ENCODE results near the gene GRHPR.

GRHPR gene

DNA sequence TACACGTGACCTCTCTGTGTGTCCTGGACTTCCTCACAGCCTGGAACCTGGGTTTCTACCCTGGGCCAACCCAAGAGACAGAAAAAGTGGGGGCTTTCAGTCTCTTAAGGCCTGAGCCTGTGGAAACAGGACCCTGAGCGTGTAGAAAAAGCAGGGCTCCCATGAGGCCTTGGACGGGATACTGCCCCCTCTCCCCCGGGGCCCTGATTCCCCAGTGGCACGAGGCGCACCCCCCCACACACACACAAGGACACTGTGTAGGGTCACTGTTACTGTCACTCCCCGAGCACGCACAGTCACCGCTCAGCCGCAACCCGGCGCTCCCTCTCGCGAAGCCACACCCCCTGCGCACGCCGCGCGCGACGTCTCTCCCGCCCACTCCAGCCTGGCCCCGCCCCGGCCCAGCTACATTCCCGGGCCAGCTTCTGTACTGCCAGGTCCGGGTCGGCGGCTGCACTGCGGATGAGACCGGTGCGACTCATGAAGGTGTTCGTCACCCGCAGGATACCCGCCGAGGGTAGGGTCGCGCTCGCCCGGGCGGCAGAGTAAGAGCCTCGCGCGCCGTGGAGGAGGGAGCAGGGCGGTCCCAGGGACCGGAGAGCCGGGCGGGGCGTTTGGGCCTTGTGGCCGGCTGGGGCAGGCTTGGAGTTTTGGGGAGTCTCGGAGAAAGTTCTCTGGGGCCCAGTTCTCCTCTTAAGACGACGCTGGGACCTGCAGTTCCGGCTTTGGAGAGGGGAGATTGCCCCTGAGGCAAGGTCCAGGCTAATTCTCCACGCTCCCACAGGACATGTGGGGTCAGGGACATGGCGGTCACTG, at the start of gene GRHPR:
Gene GRHPR, plus strand, starts transcription at position 408 of the 816 bp plus-strand sequence. Its CDS starts 55 bp downstream, at position 463.
- TF ChIP-seq, protein P1, sequence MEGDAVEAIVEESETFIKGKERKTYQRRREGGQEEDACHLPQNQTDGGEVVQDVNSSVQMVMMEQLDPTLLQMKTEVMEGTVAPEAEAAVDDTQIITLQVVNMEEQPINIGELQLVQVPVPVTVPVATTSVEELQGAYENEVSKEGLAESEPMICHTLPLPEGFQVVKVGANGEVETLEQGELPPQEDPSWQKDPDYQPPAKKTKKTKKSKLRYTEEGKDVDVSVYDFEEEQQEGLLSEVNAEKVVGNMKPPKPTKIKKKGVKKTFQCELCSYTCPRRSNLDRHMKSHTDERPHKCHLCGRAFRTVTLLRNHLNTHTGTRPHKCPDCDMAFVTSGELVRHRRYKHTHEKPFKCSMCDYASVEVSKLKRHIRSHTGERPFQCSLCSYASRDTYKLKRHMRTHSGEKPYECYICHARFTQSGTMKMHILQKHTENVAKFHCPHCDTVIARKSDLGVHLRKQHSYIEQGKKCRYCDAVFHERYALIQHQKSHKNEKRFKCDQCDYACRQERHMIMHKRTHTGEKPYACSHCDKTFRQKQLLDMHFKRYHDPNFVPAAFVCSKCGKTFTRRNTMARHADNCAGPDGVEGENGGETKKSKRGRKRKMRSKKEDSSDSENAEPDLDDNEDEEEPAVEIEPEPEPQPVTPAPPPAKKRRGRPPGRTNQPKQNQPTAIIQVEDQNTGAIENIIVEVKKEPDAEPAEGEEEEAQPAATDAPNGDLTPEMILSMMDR (IDR thresholded peaks at IDR 0.05; ENCODE audit: insufficient read depth, low read depth, low read length, missing control alignments), result no peak
- peak; percentile 87 for DNase-seq (ENCODE audit: low read depth)
- H3K4me3 ChIP-seq (ENCODE audit: low read length), result peak within 1 kb of the TSS; percentile 86

DNA sequence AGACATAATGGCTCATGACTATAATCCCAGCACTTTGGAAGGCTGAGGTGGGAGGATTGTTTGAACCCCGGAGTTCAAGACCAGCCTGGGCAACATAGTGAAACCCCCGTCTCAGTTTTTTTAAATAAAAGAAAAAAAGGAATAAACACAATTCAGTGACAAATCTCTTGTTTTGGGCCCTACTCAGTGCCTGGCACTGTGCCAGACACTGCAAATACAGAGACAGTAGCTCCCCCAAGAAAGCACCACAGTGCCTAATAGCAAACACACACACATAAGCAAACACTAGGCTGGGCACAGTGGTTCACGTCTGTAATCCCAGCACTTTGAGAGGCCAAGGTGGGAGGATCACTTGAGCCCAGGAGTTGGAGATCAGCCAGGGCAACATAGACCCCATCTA, 49.7 kb upstream of the GRHPR start:
- H3K4me3 ChIP-seq (ENCODE audit: low read length), result no peak overlapping the region
- TF ChIP-seq, protein P1 (IDR thresholded peaks at IDR 0.05; ENCODE audit: insufficient read depth, low read depth, low read length, missing control alignments), result no peak
- no peak for DNase-seq (ENCODE audit: low read depth)

- H3K4me3 ChIP-seq (ENCODE audit: low read length), result no peak overlapping the region
- no peak for DNase-seq (ENCODE audit: low read depth)
- TF ChIP-seq, protein P1 (IDR thresholded peaks at IDR 0.05; ENCODE audit: insufficient read depth, low read depth, low read length, missing control alignments), result no peak
Observed at GRCh38 chr9:37373621-37374020, 48.9 kb upstream of the GRHPR start.

DNA sequence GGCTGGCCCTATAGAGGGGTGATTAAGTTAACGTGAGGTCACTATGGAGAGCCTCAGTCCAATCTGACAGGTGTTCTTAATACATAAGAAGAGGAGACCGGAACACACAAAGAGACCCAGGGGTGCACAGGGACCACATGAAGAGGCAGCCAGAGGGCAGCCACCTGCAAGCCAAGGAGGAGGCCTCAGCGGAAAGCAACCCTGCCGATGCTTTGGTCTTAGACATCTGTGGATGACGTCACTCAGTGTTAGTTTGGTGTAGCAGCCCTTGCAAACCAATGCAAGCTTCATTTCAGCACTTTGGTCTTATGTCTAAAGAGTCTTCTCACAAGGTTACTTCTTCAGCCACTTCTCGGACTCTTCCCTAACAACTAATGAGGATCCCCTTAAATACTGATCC, 47.6 kb upstream of the GRHPR start:
- H3K4me3 ChIP-seq (ENCODE audit: low read length), result no peak overlapping the region
- DNase-seq (ENCODE audit: low read depth), result no peak
- TF ChIP-seq, protein P1 (IDR thresholded peaks at IDR 0.05; ENCODE audit: insufficient read depth, low read depth, low read length, missing control alignments), result no peak

DNA sequence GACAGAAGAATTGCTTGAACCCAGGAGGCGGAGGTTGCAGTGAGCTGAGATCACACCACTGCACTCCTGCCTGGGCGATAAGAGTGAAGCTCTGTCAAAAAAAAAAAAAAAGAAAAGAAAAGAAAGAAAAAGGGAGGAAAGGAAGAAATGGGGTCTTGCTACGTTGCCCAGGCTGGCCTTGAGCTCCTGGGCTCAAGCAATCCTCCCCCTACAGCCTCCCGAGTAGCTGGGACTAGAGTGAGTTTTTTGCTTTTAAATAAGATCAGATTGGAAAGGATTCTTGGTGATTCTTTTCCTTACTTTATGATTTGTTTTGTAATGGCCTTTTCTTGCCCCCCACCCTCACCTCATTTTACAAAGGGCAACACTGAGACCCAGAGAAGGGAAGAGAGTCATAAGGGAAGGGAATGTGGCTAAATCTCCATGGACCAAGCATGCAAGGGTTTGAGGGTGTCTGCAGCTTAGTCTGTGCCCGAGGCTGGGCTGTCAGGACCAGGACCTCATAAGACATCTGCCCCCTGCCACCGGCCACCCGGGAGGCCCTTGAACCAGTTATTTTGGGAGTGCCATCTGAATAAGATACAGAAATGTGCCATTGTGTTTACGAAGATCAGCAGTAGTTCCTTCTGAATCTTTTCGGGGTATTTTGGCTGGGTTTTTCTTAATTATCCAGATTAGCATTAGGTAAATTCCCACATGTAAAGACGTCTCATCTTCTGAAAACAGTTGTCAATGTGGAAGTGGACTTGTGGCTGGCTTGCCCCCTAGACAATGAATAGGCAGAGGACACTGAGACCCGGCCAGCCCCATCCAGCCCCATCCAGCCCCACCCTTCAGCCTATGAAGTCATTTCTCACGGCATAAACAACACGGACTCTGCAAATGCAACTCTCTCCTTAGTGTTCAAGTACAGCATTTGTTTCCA, 44.5 kb upstream of the GRHPR start:
- TF ChIP-seq, protein P1 (IDR thresholded peaks at IDR 0.05; ENCODE audit: insufficient read depth, low read depth, low read length, missing control alignments), result no peak
- DNase-seq (ENCODE audit: low read depth), result no peak
- no peak overlapping the region for H3K4me3 ChIP-seq (ENCODE audit: low read length)

DNA sequence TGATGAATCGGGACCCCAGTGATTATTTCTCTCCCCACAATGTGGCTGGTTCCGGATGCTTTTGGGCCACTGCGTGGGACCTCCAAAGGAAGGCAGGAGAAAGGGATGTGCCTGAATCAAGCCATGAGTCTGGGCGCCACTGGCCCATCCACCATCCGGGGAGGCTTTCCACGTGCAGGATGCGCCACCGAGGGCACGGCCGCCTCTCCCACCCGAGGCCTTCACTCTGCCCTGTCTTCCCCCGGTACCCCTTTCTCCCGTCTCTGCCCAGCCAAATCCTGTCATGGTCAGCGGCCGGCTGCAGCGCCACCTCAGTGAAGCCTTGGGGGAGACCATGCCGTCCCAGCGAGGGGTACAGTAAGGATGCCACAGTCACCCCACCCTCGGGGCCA, 43.9 kb upstream of the GRHPR start:
- no peak for DNase-seq (ENCODE audit: low read depth)
- TF ChIP-seq, protein P1 (IDR thresholded peaks at IDR 0.05; ENCODE audit: insufficient read depth, low read depth, low read length, missing control alignments), result no peak
- no peak overlapping the region for H3K4me3 ChIP-seq (ENCODE audit: low read length)

Measured in epithelial cell of esophagus (primary cell).